Mesenchymal stem cell (in vitro differentiated cells and primary cell): ENCODE measurements around the gene LSM10.

Experiments used
- DNase-seq: peaks from one replicate; pipeline ENCODE4 v3.0.0-alpha.2; 2013
- H2AFZ ChIP-seq: one replicate; pipeline ENCODE4 v1.6.1; 2013; ENCODE audit warnings: low read depth, mild to moderate bottlenecking, control low read depth, inconsistent platforms, low read length, moderate library complexity
- H2AK5ac ChIP-seq: 2 replicates; pipeline ENCODE4 v1.6.1; 2013; ENCODE audit warnings: low read length, moderate library complexity, mild to moderate bottlenecking, inconsistent platforms; ENCODE audit not compliant: severe bottlenecking
- H2BK120ac ChIP-seq: one replicate; pipeline ENCODE4 v1.6.1; 2013; ENCODE audit warnings: low read depth, mild to moderate bottlenecking, inconsistent platforms, low read length, moderate library complexity
- H2BK12ac ChIP-seq, 2 experiments: one replicate each; pipeline ENCODE4 v1.6.1; 2013; ENCODE audit warnings: inconsistent platforms in 2 of 2, low read length in 2 of 2, mild to moderate bottlenecking in 2 of 2, moderate library complexity in 2 of 2, control low read depth in 1 of 2
- H2BK15ac ChIP-seq: one replicate; pipeline ENCODE4 v1.6.1; 2013; ENCODE audit warnings: mild to moderate bottlenecking, low read depth, inconsistent platforms; ENCODE audit not compliant: poor library complexity, severe bottlenecking
- H2BK5ac ChIP-seq: 2 replicates; pipeline ENCODE4 v1.6.1; 2013; ENCODE audit warnings: low read depth, mild to moderate bottlenecking, low read length, control low read depth, inconsistent platforms; ENCODE audit not compliant: poor library complexity, severe bottlenecking
- H3K14ac ChIP-seq, 2 experiments: one replicate each; pipeline ENCODE4 v1.6.1; 2013; ENCODE audit warnings: inconsistent platforms in 2 of 2, low read length in 2 of 2, control low read depth in 1 of 2, mild to moderate bottlenecking in 1 of 2, moderate library complexity in 1 of 2
- H3K18ac ChIP-seq, 2 experiments: one replicate each; pipeline ENCODE4 v1.6.1; 2013; ENCODE audit warnings: inconsistent platforms in 2 of 2, low read length in 2 of 2, control low read depth in 1 of 2, low read depth in 1 of 2, mild to moderate bottlenecking in 1 of 2
- H3K23ac ChIP-seq, 2 experiments: one replicate each; pipeline ENCODE4 v1.6.1; 2013; ENCODE audit warnings: inconsistent platforms in 2 of 2, low read length in 2 of 2, mild to moderate bottlenecking in 2 of 2, moderate library complexity in 2 of 2, control low read depth in 1 of 2
- H3K27ac ChIP-seq: 2 replicates; pipeline ENCODE4 v1.5.1; 2013; ENCODE audit warnings: mild to moderate bottlenecking, moderate library complexity, low read length, control low read depth, inconsistent platforms; ENCODE audit not compliant: poor library complexity, severe bottlenecking
- H3K27me3 ChIP-seq, 2 experiments: 2 replicates each; pipeline versions ENCODE4 v1.6.1 to v1.7.0; 2013; ENCODE audit warnings: low read length in 2 of 2, mild to moderate bottlenecking in 2 of 2, moderate library complexity in 2 of 2, control low read depth in 1 of 2, inconsistent platforms in 1 of 2; ENCODE audit not compliant: control insufficient read depth in 1 of 2, insufficient read depth in 1 of 2
- H3K36me3 ChIP-seq, 2 experiments: 2 replicates each; pipeline versions ENCODE4 v1.6.1 to v1.7.0; 2013; ENCODE audit warnings: low read length in 2 of 2, control low read depth in 1 of 2, inconsistent platforms in 1 of 2, low read depth in 1 of 2, mild to moderate bottlenecking in 1 of 2; ENCODE audit not compliant: insufficient read depth in 2 of 2, control insufficient read depth in 1 of 2
- H3K4ac ChIP-seq, 2 experiments: one replicate each; pipeline ENCODE4 v1.6.1; 2013; ENCODE audit warnings: inconsistent platforms in 2 of 2, low read length in 2 of 2, mild to moderate bottlenecking in 2 of 2, moderate library complexity in 2 of 2, control low read depth in 1 of 2, low read depth in 1 of 2
- H3K4me1 ChIP-seq: 2 replicates; pipeline ENCODE4 v1.6.1; 2013; ENCODE audit warnings: low read depth, low read length, control low read depth; ENCODE audit not compliant: control insufficient read depth, insufficient read depth
- H3K4me2 ChIP-seq: 2 replicates; pipeline ENCODE4 v1.6.1; 2013; ENCODE audit warnings: low read length, mild to moderate bottlenecking, inconsistent platforms; ENCODE audit not compliant: poor library complexity, severe bottlenecking
- H3K4me3 ChIP-seq, 2 experiments: 2 replicates each; pipeline versions ENCODE4 v1.5.1 to v1.7.0; 2013; ENCODE audit warnings: low read length in 2 of 2, mild to moderate bottlenecking in 2 of 2, control low read depth in 1 of 2, low read depth in 1 of 2; ENCODE audit not compliant: insufficient read depth in 1 of 2
- H3K79me1 ChIP-seq: replicated peaks from 2 replicates; pipeline ENCODE4 v1.6.1; 2013; ENCODE audit warnings: mild to moderate bottlenecking, control low read depth, low read length, inconsistent platforms; ENCODE audit not compliant: poor library complexity, severe bottlenecking
- H3K9ac ChIP-seq: 2 replicates; pipeline ENCODE4 v1.7.0; 2013; ENCODE audit warnings: mild to moderate bottlenecking, low read length, moderate library complexity
- H3K9me3 ChIP-seq: 2 replicates; pipeline ENCODE4 v1.7.0; 2013; ENCODE audit warnings: mild to moderate bottlenecking, low read length; ENCODE audit not compliant: control insufficient read depth
- H4K8ac ChIP-seq: one replicate; pipeline ENCODE4 v1.6.1; 2013; ENCODE audit warnings: inconsistent platforms, mild to moderate bottlenecking, low read length, moderate library complexity
- H4K91ac ChIP-seq: one replicate; pipeline ENCODE4 v1.6.1; 2013; ENCODE audit warnings: mild to moderate bottlenecking, low read length, inconsistent platforms
- WGBS: methylation state at CpG from one replicate; pipeline ENCODE4 v1.1.7; 2013; ENCODE audit warnings: mixed read lengths; 5-methylcytosine and 5-hydroxymethylcytosine counted together

LSM10 gene

GRCh38 chr1:36359911-36360550, 37.7 kb downstream of the LSM10 start:
- Histone ChIP-seq H3K9me3 (no peaks in the 10 kb centered on the region), H4K8ac (no peak overlapping the region), H4K91ac (no peak overlapping the region), H2AFZ (no peak overlapping the region), H2AK5ac (no peak overlapping the region), H3K4me3 (no peak overlapping the region), H2BK5ac (no peak overlapping the region), H3K9ac (no peak overlapping the region), H2BK12ac (no peak overlapping the region), H3K14ac (no peak overlapping the region), H3K79me1 (peaks cover 37% of the 10 kb centered on the region), H3K23ac (no peak overlapping the region), H3K27ac (no peak overlapping the region), H3K18ac (no peak overlapping the region), H2BK120ac (no peak overlapping the region), H2BK15ac (no peak overlapping the region), H3K4me1 (peaks cover 13% of the 10 kb centered on the region), H3K4ac (no peak overlapping the region), H3K36me3 (peaks cover 61 to 72% of the 10 kb centered on the region in 2 experiments), H3K4me2 (no peak overlapping the region), H3K27me3 (no peaks in the 10 kb centered on the region)
- peak; percentile 38 for DNase-seq
- 91% methylated on average over 6 of the region's 6 CpGs for WGBS

DNA sequence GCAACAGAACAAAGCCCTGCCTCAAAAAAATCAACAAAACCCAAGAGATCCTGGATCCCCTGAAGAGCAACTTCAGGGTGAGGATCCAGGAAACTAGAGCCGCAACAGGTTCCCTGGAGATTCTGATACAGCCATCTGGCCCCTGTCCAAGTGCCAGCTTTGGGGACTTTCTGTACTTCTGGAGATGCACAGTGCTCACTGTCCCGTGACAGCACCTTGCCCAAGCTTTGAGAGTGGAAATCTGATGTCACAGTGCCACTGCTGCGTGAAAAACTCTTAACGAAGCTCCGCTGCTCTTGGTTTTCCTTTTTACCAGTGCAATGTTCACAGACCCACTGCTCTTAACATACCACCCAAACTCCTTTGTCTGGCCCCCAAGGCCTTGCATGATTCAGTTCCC, 38.3 kb downstream of the LSM10 start:
- no peak overlapping the region for H2AK5ac ChIP-seq
- H2AFZ ChIP-seq: no peak overlapping the region
- H3K4ac ChIP-seq: no peak overlapping the region
- 97% methylated on average over 5 of the region's 5 CpGs for WGBS
- no peak overlapping the region for H3K18ac ChIP-seq
- DNase-seq: no peak
- no peak overlapping the region for H4K91ac ChIP-seq
- no peak overlapping the region for H2BK15ac ChIP-seq
- H3K9ac ChIP-seq: no peak overlapping the region
- no peak overlapping the region for H2BK5ac ChIP-seq
- H3K4me1 ChIP-seq: peaks cover 13% of the 10 kb centered on the region
- no peak overlapping the region for H2BK120ac ChIP-seq
- H2BK12ac ChIP-seq: no peak overlapping the region
- H3K36me3 ChIP-seq: peaks cover 67 to 79% of the 10 kb centered on the region in 2 experiments
- no peak overlapping the region for H3K14ac ChIP-seq
- no peak overlapping the region for H3K27ac ChIP-seq
- peaks cover 39% of the 10 kb centered on the region for H3K79me1 ChIP-seq
- H3K4me2 ChIP-seq: no peak overlapping the region
- no peak overlapping the region for H3K23ac ChIP-seq
- H4K8ac ChIP-seq: peak overlapping the region; percentile 19
- no peaks in the 10 kb centered on the region for H3K27me3 ChIP-seq
- H3K4me3 ChIP-seq: no peak overlapping the region
- H3K9me3 ChIP-seq: no peaks in the 10 kb centered on the region

DNA sequence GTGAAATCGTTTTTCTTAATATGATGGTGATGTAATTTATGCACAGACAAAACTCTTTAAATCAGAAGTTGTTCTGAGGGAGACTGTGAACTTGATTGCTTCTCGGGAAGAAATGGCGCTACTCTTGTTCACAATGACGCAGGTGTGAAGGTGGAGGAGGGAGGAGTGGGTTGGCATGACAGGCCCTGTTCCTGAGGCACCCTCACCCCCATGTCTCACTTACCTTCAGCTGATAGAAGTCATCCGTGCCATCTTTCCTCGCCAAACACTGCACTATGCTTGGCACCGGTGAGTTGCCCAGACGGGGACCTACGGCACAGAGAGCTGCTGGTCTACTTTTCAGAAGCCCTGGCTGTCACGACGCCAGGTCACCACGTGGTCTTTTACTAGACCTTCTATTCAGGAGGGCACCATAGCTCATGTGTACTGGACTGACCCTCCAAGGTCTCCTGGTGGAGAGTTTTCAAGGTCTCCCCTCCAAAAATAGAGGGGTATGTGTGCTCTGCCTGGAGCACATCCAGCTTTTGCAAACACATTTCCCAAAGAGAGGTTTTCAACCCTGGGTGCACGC, 39.1 kb downstream of the LSM10 start:
- no peaks in the 10 kb centered on the region for H3K27me3 ChIP-seq
- no peak overlapping the region for H3K27ac ChIP-seq
- H3K4me2 ChIP-seq: no peak overlapping the region
- no peak overlapping the region for H3K14ac ChIP-seq
- no peak overlapping the region for H2AK5ac ChIP-seq
- no peak overlapping the region for H2BK5ac ChIP-seq
- no peak overlapping the region for H3K18ac ChIP-seq
- no peak for DNase-seq
- H2AFZ ChIP-seq: no peak overlapping the region
- H2BK12ac ChIP-seq: no peak overlapping the region
- no peak overlapping the region for H3K4me3 ChIP-seq
- no peaks in the 10 kb centered on the region for H3K9me3 ChIP-seq
- H2BK120ac ChIP-seq: no peak overlapping the region
- peaks cover 41% of the 10 kb centered on the region for H3K79me1 ChIP-seq
- H4K91ac ChIP-seq: no peak overlapping the region
- peaks cover 13% of the 10 kb centered on the region for H3K4me1 ChIP-seq
- H3K9ac ChIP-seq: no peak overlapping the region
- no peak overlapping the region for H2BK15ac ChIP-seq
- no peak overlapping the region for H4K8ac ChIP-seq
- 98% methylated on average over 12 of the region's 13 CpGs for WGBS
- no peak overlapping the region for H3K23ac ChIP-seq
- peaks cover 72 to 87% of the 10 kb centered on the region in 2 experiments for H3K36me3 ChIP-seq
- no peak overlapping the region for H3K4ac ChIP-seq

DNA sequence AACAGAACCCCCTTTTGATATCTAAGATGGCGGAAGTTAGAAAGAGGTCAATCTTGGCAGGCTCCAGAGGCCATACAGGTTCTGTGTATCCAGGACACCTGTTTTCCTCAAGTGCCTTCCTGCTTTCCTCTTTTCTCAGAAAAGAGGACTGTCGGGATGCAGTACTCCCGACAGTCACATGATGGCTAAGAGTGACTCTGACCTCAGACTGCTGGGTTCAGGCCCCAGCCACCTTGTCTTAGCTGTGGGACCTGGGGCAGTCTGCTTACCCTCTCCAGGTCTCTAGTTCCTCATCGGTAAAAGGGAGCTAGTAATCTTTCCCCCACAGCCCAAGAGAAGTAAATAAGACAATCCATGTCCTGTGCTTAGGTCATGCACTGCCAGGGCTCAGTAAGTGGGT, 41.9 kb downstream of the LSM10 start:
- peaks cover 35% of the 10 kb centered on the region for H3K79me1 ChIP-seq
- H3K36me3 ChIP-seq: peaks cover 69 to 77% of the 10 kb centered on the region in 2 experiments
- no peak overlapping the region for H3K9ac ChIP-seq
- H2BK15ac ChIP-seq: no peak overlapping the region
- no peak overlapping the region for H2AFZ ChIP-seq
- H4K8ac ChIP-seq: no peak overlapping the region
- 83% methylated on average over 4 of the region's 4 CpGs for WGBS
- H3K27me3 ChIP-seq: no peaks in the 10 kb centered on the region
- no peak overlapping the region for H3K14ac ChIP-seq
- H3K23ac ChIP-seq: no peak overlapping the region
- no peak overlapping the region for H3K4me3 ChIP-seq
- H3K9me3 ChIP-seq: no peaks in the 10 kb centered on the region
- H2BK5ac ChIP-seq: no peak overlapping the region
- H3K27ac ChIP-seq: no peak overlapping the region
- no peak overlapping the region for H3K4ac ChIP-seq
- H3K4me1 ChIP-seq: peaks cover 36% of the 10 kb centered on the region
- no peak overlapping the region for H3K18ac ChIP-seq
- no peak overlapping the region for H2AK5ac ChIP-seq
- H3K4me2 ChIP-seq: no peak overlapping the region
- H2BK12ac ChIP-seq: no peak overlapping the region
- no peak for DNase-seq
- H2BK120ac ChIP-seq: no peak overlapping the region
- no peak overlapping the region for H4K91ac ChIP-seq
